H9 (cell line): ENCODE measurements around the gene OAS2. TPM values are rescaled to one million over a fixed set of nuclear protein-coding genes. Genes with fewer than 3 reads are reported as not detected.

Experiments
- DNase-seq: peaks from one replicate; pipeline ENCODE4 v3.0.0-alpha.2; 2017
- H2AFZ ChIP-seq: one replicate; pipeline ENCODE4 v1.6.1; 2013; ENCODE audit warnings: mild to moderate bottlenecking, low read length, control low read depth, moderate library complexity
- H2AK5ac ChIP-seq: 2 replicates; pipeline ENCODE4 v1.6.1; 2013; ENCODE audit warnings: low read length, control low read depth, mixed read lengths; ENCODE audit not compliant: insufficient read length
- H2BK120ac ChIP-seq: one replicate; pipeline ENCODE4 v1.6.1; 2013; ENCODE audit warnings: low read depth, mild to moderate bottlenecking, low read length, control low read depth, inconsistent platforms; ENCODE audit not compliant: poor library complexity, severe bottlenecking
- H2BK12ac ChIP-seq: 2 replicates; pipeline ENCODE4 v1.6.1; 2013; ENCODE audit warnings: low read length, control low read depth, mixed read lengths, low read depth; ENCODE audit not compliant: insufficient read length
- H2BK15ac ChIP-seq: 2 replicates; pipeline ENCODE4 v1.6.1; 2013; ENCODE audit warnings: low read depth, low read length, control low read depth
- H2BK20ac ChIP-seq: one replicate; pipeline ENCODE4 v1.6.1; 2013; ENCODE audit warnings: low read depth, mild to moderate bottlenecking, low read length, control low read depth, inconsistent platforms; ENCODE audit not compliant: poor library complexity, severe bottlenecking
- H2BK5ac ChIP-seq: 2 replicates; pipeline ENCODE4 v1.6.1; 2013; ENCODE audit warnings: low read length, control low read depth, mixed read lengths; ENCODE audit not compliant: insufficient read length
- H3K14ac ChIP-seq: 2 replicates; pipeline ENCODE4 v1.6.1; 2013; ENCODE audit warnings: low read length, control low read depth; ENCODE audit not compliant: insufficient read depth
- H3K18ac ChIP-seq: 2 replicates; pipeline ENCODE4 v1.6.1; 2013; ENCODE audit warnings: low read depth, mild to moderate bottlenecking, mixed read lengths, low read length, control low read depth; ENCODE audit not compliant: insufficient read length
- H3K23ac ChIP-seq: 2 replicates; pipeline ENCODE4 v1.6.1; 2013; ENCODE audit warnings: low read length, control low read depth, mixed read lengths, low read depth; ENCODE audit not compliant: insufficient read length
- H3K23me2 ChIP-seq: 2 replicates; pipeline ENCODE4 v1.6.1; 2013; ENCODE audit warnings: low read depth, mild to moderate bottlenecking, mixed read lengths, low read length, control low read depth; ENCODE audit not compliant: insufficient read length, poor library complexity, severe bottlenecking
- H3K27ac ChIP-seq: 2 replicates; pipeline ENCODE4 v1.5.1; 2013; ENCODE audit warnings: low read length, control low read depth, mixed read lengths, low read depth; ENCODE audit not compliant: insufficient read length
- H3K27me3 ChIP-seq: 2 replicates; pipeline ENCODE4 v1.6.1; 2013; ENCODE audit warnings: low read length, control low read depth, inconsistent platforms; ENCODE audit not compliant: insufficient read depth
- H3K4ac ChIP-seq: 2 replicates; pipeline ENCODE4 v1.6.1; 2013; ENCODE audit warnings: low read depth, mild to moderate bottlenecking, control low read depth, inconsistent platforms, low read length, moderate library complexity
- H3K4me1 ChIP-seq: 2 replicates; pipeline ENCODE4 v1.6.1; 2013; ENCODE audit warnings: low read length, control low read depth, inconsistent platforms; ENCODE audit not compliant: insufficient read depth
- H3K4me2 ChIP-seq: 2 replicates; pipeline ENCODE4 v1.6.1; 2013; ENCODE audit warnings: low read length, control low read depth, mixed read lengths; ENCODE audit not compliant: insufficient read length, insufficient read depth
- H3K56ac ChIP-seq: 2 replicates; pipeline ENCODE4 v1.6.1; 2013; ENCODE audit warnings: low read depth, mild to moderate bottlenecking, mixed read lengths, low read length, control low read depth; ENCODE audit not compliant: insufficient read length
- H3K79me1 ChIP-seq: 2 replicates; pipeline ENCODE4 v1.6.1; 2013; ENCODE audit warnings: low read depth, mild to moderate bottlenecking, moderate library complexity, low read length, control low read depth, inconsistent platforms; ENCODE audit not compliant: insufficient read depth, poor library complexity, severe bottlenecking
- H3K79me2 ChIP-seq: 2 replicates; pipeline ENCODE4 v1.6.1; 2013; ENCODE audit warnings: low read length, control low read depth, inconsistent platforms; ENCODE audit not compliant: insufficient read depth
- H3K9ac ChIP-seq: 2 replicates; pipeline ENCODE4 v1.6.1; 2013; ENCODE audit warnings: low read length, control low read depth, mixed read lengths; ENCODE audit not compliant: insufficient read length; ENCODE audit errors: extremely low read depth
- H3K9me3 ChIP-seq: one replicate; pipeline ENCODE4 v1.6.1; 2013; ENCODE audit warnings: low read depth, low read length, inconsistent platforms; ENCODE audit not compliant: control insufficient read depth
- H3T11ph ChIP-seq: one replicate; pipeline ENCODE4 v1.6.1; 2013; ENCODE audit warnings: mild to moderate bottlenecking, low read length, control low read depth, inconsistent platforms
- H4K20me1 ChIP-seq: one replicate; pipeline ENCODE4 v1.6.1; 2013; ENCODE audit not compliant: control insufficient read depth, insufficient read length, insufficient read depth
- H4K5ac ChIP-seq: 2 replicates; pipeline ENCODE4 v1.6.1; 2013; ENCODE audit warnings: low read depth, mild to moderate bottlenecking, mixed read lengths, low read length, control low read depth; ENCODE audit not compliant: insufficient read length
- H4K8ac ChIP-seq: replicated peaks from 2 replicates; pipeline ENCODE4 v1.6.1; 2013; ENCODE audit warnings: low read length, control low read depth, mixed read lengths, low read depth; ENCODE audit not compliant: insufficient read length
- H4K91ac ChIP-seq: 2 replicates; pipeline ENCODE4 v1.6.1; 2013; ENCODE audit warnings: low read depth, mild to moderate bottlenecking, moderate library complexity, mixed read lengths, low read length, control low read depth; ENCODE audit not compliant: insufficient read length
- H3K27ac Mint-ChIP-seq, 3 experiments: 2 replicates in 2 of 3; 3 replicates in 1 of 3; pipeline ENCODE4 v1.8.0; 2020 to 2021; ENCODE audit warnings: mixed read lengths in 3 of 3, mild to moderate bottlenecking in 1 of 3, moderate library complexity in 1 of 3
- H3K27me3 Mint-ChIP-seq: 2 replicates; pipeline ENCODE4 v1.8.0; 2021; ENCODE audit warnings: low read depth, mild to moderate bottlenecking, moderate library complexity, mixed read lengths
- H3K36me3 Mint-ChIP-seq, 3 experiments: 2 replicates in 2 of 3; 3 replicates in 1 of 3; pipeline ENCODE4 v1.8.0; 2020 to 2021; ENCODE audit warnings: low read depth in 3 of 3, mixed read lengths in 3 of 3; ENCODE audit not compliant: insufficient read depth in 1 of 3
- H3K4me1 Mint-ChIP-seq, 2 experiments: 2 replicates each; pipeline ENCODE4 v1.8.0; 2020; ENCODE audit warnings: mixed read lengths in 2 of 2
- H3K4me3 Mint-ChIP-seq, 2 experiments: 2 replicates in 1 of 2; 3 replicates in 1 of 2; pipeline ENCODE4 v1.8.0; 2020 to 2021; ENCODE audit warnings: mild to moderate bottlenecking in 2 of 2, mixed read lengths in 2 of 2, moderate library complexity in 1 of 2
- H3K9me3 Mint-ChIP-seq, 2 experiments: 2 replicates in 1 of 2; 3 replicates in 1 of 2; pipeline ENCODE4 v1.8.0; 2020; ENCODE audit warnings: mild to moderate bottlenecking in 2 of 2, mixed read lengths in 2 of 2, moderate library complexity in 1 of 2
- CTCF ChIP-seq: fragments of 200-600 bp; sonication (generic); conservative IDR thresholded peaks from 3 replicates; pipeline ENCODE4 v1.8.0; 2021; ENCODE audit warnings: antibody characterized with exemption, mild to moderate bottlenecking
- WGBS: extraction: QIAGEN DNeasy Blood & Tissue Kit; methylation state at CpG from one replicate; pipeline ENCODE4 v1.1.7; 2013; ENCODE audit warnings: missing lambda C conversion rate, low lambda C conversion rate, mixed read lengths; ENCODE audit not compliant: insufficient read length; ENCODE audit errors: extremely low coverage; 5-methylcytosine and 5-hydroxymethylcytosine counted together
- total RNA-seq: library from RNA; stranded (reverse); gene quantifications from 2 replicates; pipeline ENCODE4 v1.2.1, GENCODE V29; 2021

The OAS2 gene
- total RNA-seq, 1 experiment from 2014 or later: not detected

GRCh38 chr12:112936264-112936663 lies 42.1 kb upstream of the OAS2 start:
- Histone ChIP-seq H2BK15ac (no peak overlapping the region), H3K14ac (no peak overlapping the region), H3K23me2 (peaks cover 8% of the 10 kb centered on the region), H3K27me3 (no peaks in the 10 kb centered on the region; the same call in 1 of the 2 replicates), H2BK12ac (no peak overlapping the region), H3K4ac (no peak overlapping the region), H4K5ac (no peak overlapping the region), H2BK5ac (no peak overlapping the region), H3T11ph (no peak overlapping the region), H4K8ac (no peak overlapping the region), H2AFZ (no peak overlapping the region), H3K23ac (no peak overlapping the region), H3K79me1 (no peaks in the 10 kb centered on the region), H3K27ac (no peak overlapping the region), H3K56ac (no peak overlapping the region), H2AK5ac (no peak overlapping the region), H3K79me2 (no peaks in the 10 kb centered on the region), H3K9ac (no peak overlapping the region), H4K91ac (no peak overlapping the region), H3K18ac (no peak overlapping the region), H2BK120ac (no peak overlapping the region), H4K20me1 (no peaks in the 10 kb centered on the region), H2BK20ac (no peak overlapping the region), H3K9me3 (no peaks in the 10 kb centered on the region), H3K4me1 (no peaks in the 10 kb centered on the region), H3K4me2 (no peak overlapping the region)
- whole genome bisulfite sequencing: no CpG with 5 or more reads among the region's 1 CpG
- H3K27ac Mint-ChIP-seq: no peak overlapping the region
- no peak for TF ChIP-seq CTCF
- no peaks in the 10 kb centered on the region; a peak in 1 of 5 replicates for H3K9me3 Mint-ChIP-seq
- H3K27me3 Mint-ChIP-seq: peaks cover 32% of the 10 kb centered on the region
- no peak for DNase-seq
- peaks cover 17 to 32% of the 10 kb centered on the region in 2 experiments for H3K4me1 Mint-ChIP-seq
- no peak overlapping the region for H3K4me3 Mint-ChIP-seq
- no peaks in the 10 kb centered on the region for H3K36me3 Mint-ChIP-seq
